Upper lobe of right lung (tissue), 1 donor: ENCODE measurements around the gene FHOD3. TPM values are rescaled to one million over a fixed set of nuclear protein-coding genes. Genes with fewer than 3 reads are reported as not detected.

Experiments
- ATAC-seq: fragments of 200-7000 bp; cut with Tn5 transposase; one replicate; pipeline ENCODE4 v1.9.1; 2020; ENCODE audit warnings: mild to moderate bottlenecking, moderate library complexity
- DNase-seq: peaks from one replicate; pipeline ENCODE4 v3.0.0-alpha.2; 2020
- H3K27ac ChIP-seq: fragments of 200-600 bp; one replicate; pipeline ENCODE4 v1.8.0; 2022
- H3K27me3 ChIP-seq: fragments of 200-600 bp; one replicate; pipeline ENCODE4 v1.8.0; 2022; ENCODE audit warnings: mild to moderate bottlenecking
- H3K36me3 ChIP-seq: fragments of 200-600 bp; one replicate; pipeline ENCODE4 v1.8.0; 2022
- H3K4me1 ChIP-seq: fragments of 200-600 bp; one replicate; pipeline ENCODE4 v1.8.0; 2022
- H3K4me3 ChIP-seq: fragments of 200-600 bp; one replicate; pipeline ENCODE4 v1.8.0; 2022; ENCODE audit warnings: mild to moderate bottlenecking
- H3K9me3 ChIP-seq: fragments of 200-600 bp; one replicate; pipeline ENCODE4 v1.8.0; 2022
- CTCF ChIP-seq: fragments of 200-600 bp; IDR thresholded peaks from one replicate; pipeline ENCODE4 v1.8.0; 2022; ENCODE audit warnings: antibody characterized with exemption
- intact Hi-C: fragments of 100-400 bp; cut with DNase I; formaldehyde crosslinking; loops from one replicate; pipeline ENCODE4 v1.11.0; 2022
- total RNA-seq: library from RNA; stranded (reverse); fragmentation: NEBNext Ultra II Directional; extraction: Animal tissue kit (Norgen Biotek cat#: 25700); gene quantifications from one replicate; pipeline ENCODE4 v1.2.1, GENCODE V29; 2021
- donor health status: DM: no; HTN: yes; CAD: no; lungs with severe emphysema.

The FHOD3 gene
- total RNA-seq, 1 donor from 2014 or later: 1.9 TPM

- DNase-seq (no peak), ATAC-seq (no peak)
- Histone ChIP-seq H3K9me3 (no peaks in the 10 kb centered on the region), H3K27me3 (no peaks in the 10 kb centered on the region), H3K27ac (no peak overlapping the region), H3K4me1 (no peaks in the 10 kb centered on the region), H3K36me3 (no peaks in the 10 kb centered on the region), H3K4me3 (no peak overlapping the region)
- TF ChIP-seq CTCF: no peak
- intact Hi-C loops: no loop called here
These were observed 130.3 kb downstream of the FHOD3 start for GRCh38 chr18:36427831-36428230.

- no peak for ATAC-seq
- intact Hi-C loops: no loop called here
- no peak for DNase-seq
- H3K9me3 ChIP-seq: no peaks in the 10 kb centered on the region
- no peak overlapping the region for H3K27ac ChIP-seq
- no peaks in the 10 kb centered on the region for H3K36me3 ChIP-seq
- TF ChIP-seq CTCF: no peak
- H3K4me3 ChIP-seq: no peak overlapping the region
- no peaks in the 10 kb centered on the region for H3K4me1 ChIP-seq
- H3K27me3 ChIP-seq: no peaks in the 10 kb centered on the region
These were observed 131.0 kb downstream of the FHOD3 start for GRCh38 chr18:36428431-36429029.

- intact Hi-C loops: no loop called here
- H3K36me3 ChIP-seq: no peaks in the 10 kb centered on the region
- H3K27ac ChIP-seq: no peak overlapping the region
- DNase-seq (no peak), ATAC-seq (no peak)
- no peaks in the 10 kb centered on the region for H3K27me3 ChIP-seq
- no peak overlapping the region for H3K4me3 ChIP-seq
- no peak for TF ChIP-seq CTCF
- no peaks in the 10 kb centered on the region for H3K4me1 ChIP-seq
- no peaks in the 10 kb centered on the region for H3K9me3 ChIP-seq
These were observed 135.5 kb downstream of the FHOD3 start for GRCh38 chr18:36432880-36433555.

GRCh38 chr18:36436387-36436786, 138.9 kb downstream of the FHOD3 start:
- ATAC-seq (no peak), DNase-seq (no peak)
- Histone ChIP-seq H3K27ac (no peak overlapping the region), H3K27me3 (no peaks in the 10 kb centered on the region), H3K9me3 (no peaks in the 10 kb centered on the region), H3K4me1 (peaks cover 9% of the 10 kb centered on the region), H3K4me3 (no peak overlapping the region), H3K36me3 (no peaks in the 10 kb centered on the region)
- TF ChIP-seq CTCF: no peak
- intact Hi-C loops: no loop called here

GRCh38 chr18:36440614-36441013, 143.1 kb downstream of the FHOD3 start:
- no peaks in the 10 kb centered on the region for H3K36me3 ChIP-seq
- H3K27me3 ChIP-seq: no peaks in the 10 kb centered on the region
- intact Hi-C loops: no loop called here
- H3K4me1 ChIP-seq: peaks cover 16% of the 10 kb centered on the region
- no peak for TF ChIP-seq CTCF
- ATAC-seq (peak; percentile 38), DNase-seq (no peak)
- H3K4me3 ChIP-seq: no peak overlapping the region
- H3K9me3 ChIP-seq: no peaks in the 10 kb centered on the region
- peak overlapping the region; percentile 30 for H3K27ac ChIP-seq
